Adipocyte (in vitro differentiated cells): ENCODE results near the gene NTMT1.

Experiments used
- DNase-seq: peaks from one replicate; pipeline ENCODE4 v3.0.0-alpha.2; 2015; ENCODE audit warnings: low read depth
- H3K27me3 ChIP-seq: replicated peaks from 2 replicates; pipeline ENCODE4 v1.7.0; 2013; ENCODE audit warnings: mild to moderate bottlenecking, low read length, moderate library complexity; ENCODE audit not compliant: control insufficient read depth, insufficient read depth
- H3K36me3 ChIP-seq: 2 replicates; pipeline ENCODE4 v1.7.0; 2013; ENCODE audit warnings: low read length, mild to moderate bottlenecking, moderate library complexity; ENCODE audit not compliant: control insufficient read depth, insufficient read depth, severe bottlenecking
- H3K4me1 ChIP-seq: 2 replicates; pipeline ENCODE4 v1.7.0; 2013; ENCODE audit warnings: mild to moderate bottlenecking, low read length, moderate library complexity; ENCODE audit not compliant: control insufficient read depth, insufficient read depth
- H3K4me3 ChIP-seq: 2 replicates; pipeline ENCODE4 v1.7.0; 2013; ENCODE audit warnings: mild to moderate bottlenecking, low read length, moderate library complexity
- H3K9ac ChIP-seq: 2 replicates; pipeline ENCODE4 v1.7.0; 2013; ENCODE audit warnings: mild to moderate bottlenecking, low read length, moderate library complexity
- H3K9me3 ChIP-seq: 2 replicates; pipeline ENCODE4 v1.7.0; 2013; ENCODE audit warnings: mild to moderate bottlenecking, low read length, moderate library complexity; ENCODE audit not compliant: control insufficient read depth

The NTMT1 gene

GRCh38 chr9:129665389-129665775, 39.4 kb downstream of the NTMT1 start, which contains the start of gene PRRX2:
PRRX2 (plus strand) TSS chr9:129665647; CDS start chr9:129665868, 221 bp downstream.
- no peaks in the 10 kb centered on the region for H3K27me3 ChIP-seq
- no peaks in the 10 kb centered on the region for H3K36me3 ChIP-seq
- peak within 1 kb of the TSS; percentile 75 for H3K9ac ChIP-seq
- peak; percentile 85 for DNase-seq
- peak within 1 kb of the TSS; percentile 78 for H3K4me3 ChIP-seq
- no peaks in the 10 kb centered on the region for H3K9me3 ChIP-seq
- peaks cover 10% of the 10 kb centered on the region for H3K4me1 ChIP-seq

- Histone ChIP-seq H3K27me3 (no peaks in the 10 kb centered on the region), H3K4me3 (peak overlapping the region; percentile 78), H3K4me1 (peaks cover 10% of the 10 kb centered on the region), H3K36me3 (no peaks in the 10 kb centered on the region), H3K9ac (peak overlapping the region; percentile 75), H3K9me3 (no peaks in the 10 kb centered on the region)
- DNase-seq, result peak; percentile 56
Measured at GRCh38 chr9:129665814-129666520, 40.0 kb downstream of the NTMT1 start.

GRCh38 chr9:129666575-129666974, 40.6 kb downstream of the NTMT1 start:
- H3K27me3 ChIP-seq, result no peaks in the 10 kb centered on the region

GRCh38 chr9:129667378-129667777, 41.4 kb downstream of the NTMT1 start:
- H3K36me3 ChIP-seq, result no peaks in the 10 kb centered on the region
- no peaks in the 10 kb centered on the region for H3K9me3 ChIP-seq
- DNase-seq, result no peak
- H3K4me1 ChIP-seq, result peaks cover 10% of the 10 kb centered on the region
- H3K9ac ChIP-seq, result peak overlapping the region; percentile 75
- H3K27me3 ChIP-seq, result no peaks in the 10 kb centered on the region
- peak overlapping the region; percentile 78 for H3K4me3 ChIP-seq

More at GRCh38 chr9:129666575-129666974, 40.6 kb downstream of the NTMT1 start:
- peaks cover 10% of the 10 kb centered on the region for H3K4me1 ChIP-seq
- peak overlapping the region; percentile 75 for H3K9ac ChIP-seq
- peak; percentile 49 for DNase-seq
- H3K36me3 ChIP-seq, result no peaks in the 10 kb centered on the region
- H3K9me3 ChIP-seq, result no peaks in the 10 kb centered on the region
- peak overlapping the region; percentile 78 for H3K4me3 ChIP-seq

GRCh38 chr9:129667850-129668249, 41.9 kb downstream of the NTMT1 start:
- H3K4me3 ChIP-seq, result peak overlapping the region; percentile 78
- DNase-seq, result peak; percentile 60
- H3K36me3 ChIP-seq, result no peaks in the 10 kb centered on the region
- no peaks in the 10 kb centered on the region for H3K27me3 ChIP-seq
- peaks cover 10% of the 10 kb centered on the region for H3K4me1 ChIP-seq
- H3K9me3 ChIP-seq, result no peaks in the 10 kb centered on the region
- peak overlapping the region; percentile 75 for H3K9ac ChIP-seq

GRCh38 chr9:129669141-129669718, 43.3 kb downstream of the NTMT1 start:
- no peak overlapping the region for H3K4me3 ChIP-seq
- no peaks in the 10 kb centered on the region for H3K27me3 ChIP-seq
- DNase-seq, result peak; percentile 91

GRCh38 chr9:129669946-129670345, 44.0 kb downstream of the NTMT1 start:
- H3K36me3 ChIP-seq, result no peaks in the 10 kb centered on the region
- H3K27me3 ChIP-seq, result no peaks in the 10 kb centered on the region
- no peak overlapping the region for H3K9ac ChIP-seq
- H3K4me1 ChIP-seq, result peaks cover 10% of the 10 kb centered on the region
- H3K9me3 ChIP-seq, result no peaks in the 10 kb centered on the region
- DNase-seq, result peak; percentile 84
- no peak overlapping the region for H3K4me3 ChIP-seq

More at GRCh38 chr9:129669141-129669718, 43.3 kb downstream of the NTMT1 start:
- H3K9ac ChIP-seq, result no peak overlapping the region
- peaks cover 10% of the 10 kb centered on the region for H3K4me1 ChIP-seq
- H3K36me3 ChIP-seq, result no peaks in the 10 kb centered on the region
- no peaks in the 10 kb centered on the region for H3K9me3 ChIP-seq

- no peak for DNase-seq
- Histone ChIP-seq H3K4me1 (peaks cover 16% of the 10 kb centered on the region), H3K36me3 (no peaks in the 10 kb centered on the region), H3K27me3 (no peaks in the 10 kb centered on the region), H3K9ac (peak overlapping the region; percentile 28), H3K4me3 (no peak overlapping the region), H3K9me3 (no peaks in the 10 kb centered on the region)
Measured at GRCh38 chr9:129671065-129671464, 45.1 kb downstream of the NTMT1 start.

- no peaks in the 10 kb centered on the region for H3K36me3 ChIP-seq
- no peaks in the 10 kb centered on the region for H3K9me3 ChIP-seq
- peaks cover 20% of the 10 kb centered on the region for H3K4me1 ChIP-seq
- H3K9ac ChIP-seq, result no peak overlapping the region
- no peak overlapping the region for H3K4me3 ChIP-seq
- DNase-seq, result peak; percentile 59
- H3K27me3 ChIP-seq, result no peaks in the 10 kb centered on the region
Measured at GRCh38 chr9:129671519-129671918, 45.6 kb downstream of the NTMT1 start.

GRCh38 chr9:129672702-129673101, 46.7 kb downstream of the NTMT1 start:
- Histone ChIP-seq H3K27me3 (no peaks in the 10 kb centered on the region), H3K36me3 (no peaks in the 10 kb centered on the region)

GRCh38 chr9:129673602-129674001, 47.6 kb downstream of the NTMT1 start:
- Histone ChIP-seq H3K9me3 (no peaks in the 10 kb centered on the region), H3K4me1 (peaks cover 27% of the 10 kb centered on the region), H3K9ac (no peak overlapping the region), H3K36me3 (no peaks in the 10 kb centered on the region), H3K27me3 (no peaks in the 10 kb centered on the region), H3K4me3 (no peak overlapping the region)
- no peak for DNase-seq

More at GRCh38 chr9:129672702-129673101, 46.7 kb downstream of the NTMT1 start:
- H3K4me1 ChIP-seq, result peaks cover 25% of the 10 kb centered on the region
- H3K9me3 ChIP-seq, result no peaks in the 10 kb centered on the region
- no peak for DNase-seq
- no peak overlapping the region for H3K4me3 ChIP-seq
- H3K9ac ChIP-seq, result no peak overlapping the region
